IMR-90 (cell line): ENCODE measurements around the gene PID1. TPM values are rescaled to one million over a fixed set of nuclear protein-coding genes. Genes with fewer than 3 reads are reported as not detected.

Experiments
- ATAC-seq: fragments of 200-7000 bp; cut with Tn5 transposase; 2 replicates; pipeline ENCODE4 v1.9.1; 2020; ENCODE audit warnings: low read depth, mild to moderate bottlenecking, moderate library complexity
- BruUV-seq: library from RNA; stranded (reverse); fragments of 400-500 nt; replicated peaks from 2 replicates; lab custom pipeline; 2021; lab: Mats Ljungman, UMichigan
- CTCF ChIA-PET: fragments of 300-600 bp; formaldehyde crosslinking; extraction: SDS; loops from one replicate; lab custom pipeline; 2021; ENCODE audit warnings: antibody characterized with exemption; lab: Yijun Ruan, JAX
- POLR2A ChIA-PET: fragments of 300-600 bp; sonication (Branson Sonifier 250); formaldehyde crosslinking; loops from one replicate; lab custom pipeline; 2022; ENCODE audit warnings: antibody characterized with exemption; ENCODE audit not compliant: unreplicated experiment; lab: Charles Lee
- DNase-seq: peaks from one replicate; pipeline ENCODE4 v3.0.0; 2013
- H2AFZ ChIP-seq: replicated peaks from 2 replicates; pipeline ENCODE3; 2013; ENCODE audit warnings: low read length, mild to moderate bottlenecking; ENCODE audit not compliant: poor library complexity
- H2AK5ac ChIP-seq: 2 replicates; pipeline ENCODE4 v1.6.1; 2013; ENCODE audit warnings: low read depth, low read length, inconsistent platforms
- H2AK9ac ChIP-seq: replicated peaks from 2 replicates; pipeline ENCODE3; 2013; ENCODE audit warnings: mild to moderate bottlenecking, low read depth, low read length, moderate library complexity; ENCODE audit not compliant: poor library complexity
- H2BK120ac ChIP-seq: 2 replicates; pipeline ENCODE4 v1.6.1; 2013; ENCODE audit warnings: low read depth, low read length, inconsistent platforms
- H2BK15ac ChIP-seq: 3 replicates; pipeline ENCODE4 v1.6.1; 2013; ENCODE audit warnings: low read depth, low read length, inconsistent platforms
- H2BK20ac ChIP-seq: 2 replicates; pipeline ENCODE4 v1.6.1; 2013; ENCODE audit warnings: low read depth, mild to moderate bottlenecking, inconsistent platforms, low read length, moderate library complexity
- H2BK5ac ChIP-seq: 2 replicates; pipeline ENCODE4 v1.6.1; 2013; ENCODE audit warnings: mild to moderate bottlenecking, low read depth, low read length, inconsistent platforms; ENCODE audit not compliant: poor library complexity, severe bottlenecking
- H3K14ac ChIP-seq: replicated peaks from 2 replicates; pipeline ENCODE4 v1.6.1; 2013; ENCODE audit warnings: low read depth, low read length, inconsistent platforms
- H3K18ac ChIP-seq: 2 replicates; pipeline ENCODE4 v1.6.1; 2013; ENCODE audit warnings: low read depth, low read length, control low read depth
- H3K23ac ChIP-seq: 2 replicates; pipeline ENCODE4 v1.6.1; 2013; ENCODE audit warnings: low read depth, low read length, inconsistent platforms
- H3K27ac ChIP-seq: 2 replicates; pipeline ENCODE4 v1.5.1; 2013; ENCODE audit warnings: mild to moderate bottlenecking, control low read depth, low read length; ENCODE audit not compliant: insufficient read depth
- H3K27me3 ChIP-seq: 2 replicates; pipeline ENCODE4 v1.6.1; 2013; ENCODE audit warnings: low read length; ENCODE audit not compliant: control insufficient read depth, insufficient read depth
- H3K36me3 ChIP-seq: 2 replicates; pipeline ENCODE4 v1.6.1; 2013; ENCODE audit warnings: low read length, mixed read lengths; ENCODE audit not compliant: control insufficient read depth, insufficient read depth
- H3K4ac ChIP-seq: 2 replicates; pipeline ENCODE4 v1.6.1; 2013; ENCODE audit warnings: low read depth, low read length, inconsistent platforms
- H3K4me1 ChIP-seq: 2 replicates; pipeline ENCODE4 v1.6.1; 2013; ENCODE audit warnings: low read length, mixed read lengths; ENCODE audit not compliant: control insufficient read depth, insufficient read depth
- H3K4me2 ChIP-seq: 2 replicates; pipeline ENCODE4 v1.6.1; 2013; ENCODE audit warnings: low read depth, mild to moderate bottlenecking, control low read depth, low read length, moderate library complexity
- H3K4me3 ChIP-seq: 2 replicates; pipeline ENCODE4 v1.5.1; 2013; ENCODE audit warnings: low read depth, mild to moderate bottlenecking, control low read depth, low read length, moderate library complexity; ENCODE audit not compliant: insufficient read depth
- H3K56ac ChIP-seq: 2 replicates; pipeline ENCODE4 v1.6.1; 2013; ENCODE audit warnings: low read length, inconsistent platforms; ENCODE audit not compliant: insufficient read depth; ENCODE audit errors: extremely low read depth
- H3K79me1 ChIP-seq, 2 experiments: 2 replicates each; pipeline ENCODE4 v1.6.1; 2013; ENCODE audit warnings: low read length in 2 of 2, inconsistent platforms in 1 of 2, low read depth in 1 of 2
- H3K9ac ChIP-seq: 2 replicates; pipeline ENCODE4 v1.6.1; 2013; ENCODE audit warnings: low read depth, low read length, control low read depth
- H3K9me1 ChIP-seq: 2 replicates; pipeline ENCODE4 v1.6.1; 2013; ENCODE audit warnings: low read length, inconsistent platforms; ENCODE audit not compliant: insufficient read depth
- H3K9me3 ChIP-seq: 2 replicates; pipeline ENCODE4 v1.6.1; 2013; ENCODE audit warnings: low read length; ENCODE audit not compliant: control insufficient read depth, insufficient read depth
- H4K20me1 ChIP-seq: 2 replicates; pipeline ENCODE4 v1.6.1; 2013; ENCODE audit warnings: low read length, inconsistent platforms; ENCODE audit not compliant: insufficient read depth
- H4K5ac ChIP-seq: 2 replicates; pipeline ENCODE4 v1.6.1; 2013; ENCODE audit warnings: mild to moderate bottlenecking, low read depth, low read length, control low read depth
- H4K8ac ChIP-seq, 2 experiments: 2 replicates each; pipeline ENCODE4 v1.6.1; 2013; ENCODE audit warnings: low read depth in 2 of 2, low read length in 2 of 2, control low read depth in 1 of 2, inconsistent platforms in 1 of 2
- H4K91ac ChIP-seq: 2 replicates; pipeline ENCODE4 v1.6.1; 2013; ENCODE audit warnings: low read depth, low read length, inconsistent platforms; ENCODE audit not compliant: insufficient read depth
- BHLHE40 ChIP-seq: fragments of 150-350 bp; IDR thresholded peaks from 2 replicates; pipeline ENCODE4 v1.6.1; 2016; ENCODE audit warnings: mild to moderate bottlenecking, low read depth, low read length
- FOS ChIP-seq: fragments of 150-350 bp; IDR thresholded peaks from 2 replicates; pipeline ENCODE4 v1.6.1; 2016; ENCODE audit warnings: low read depth, low read length
- NFE2L2 ChIP-seq: fragments of 150-350 bp; IDR thresholded peaks from 2 replicates; pipeline ENCODE4 v1.6.1; 2016; ENCODE audit warnings: low read depth, mild to moderate bottlenecking, low read length
- RAD21 ChIP-seq: IDR thresholded peaks from 2 replicates; pipeline ENCODE4 v1.6.1; 2012; ENCODE audit warnings: low read length, improper control_type of control experiment
- USF2 ChIP-seq: fragments of 150-350 bp; IDR thresholded peaks from 2 replicates; pipeline ENCODE4 v1.6.1; 2017; ENCODE audit warnings: mild to moderate bottlenecking, antibody characterized with exemption, low read length, low read depth
- WGBS, 2 experiments: methylation state at CpG; one replicate each; pipeline versions ENCODE4 v1.1.5 to v1.1.7; 2013; ENCODE audit warnings: missing lambda C conversion rate in 2 of 2; ENCODE audit not compliant: insufficient read length in 1 of 2; ENCODE audit errors: extremely low coverage in 2 of 2; 5-methylcytosine and 5-hydroxymethylcytosine counted together
- dilution Hi-C: fragments of 300-500 bp; cut with HindIII; formaldehyde crosslinking; loops from one replicate; pipeline ENCODE4 v1.14.3; 2018; ENCODE audit warnings: low sequenced_read_pairs; ENCODE audit not compliant: unreplicated experiment
- in situ Hi-C: fragments of 300-500 bp; cut with MboI; formaldehyde crosslinking; loops from 3 replicates; pipeline ENCODE4 v1.14.3; 2019; ENCODE audit warnings: low sequenced_read_pairs, inconsistent platforms, mixed read lengths
- intact Hi-C: fragments of 100-400 bp; cut with micrococcal nuclease; formaldehyde crosslinking; loops from 2 replicates; pipeline ENCODE4 v1.10.0; 2022
- polyA plus RNA-seq, 3 experiments: library from polyadenylated mRNA; depleted of rRNA; stranded (reverse); fragments of >200 nt; gene quantifications; 2 replicates each; pipeline ENCODE4 v1.2.3, GENCODE V29; 2012; ENCODE audit warnings: low replicate concordance in 1 of 3
- total RNA-seq: library from RNA; depleted of rRNA; stranded (reverse); fragments of >200 nt; gene quantifications from 2 replicates; pipeline ENCODE4 v1.2.3, GENCODE V29; 2012
- TF ChIP-seq, protein P1 (sequence below): fragments of 150-350 bp; IDR thresholded peaks from 2 replicates; pipeline ENCODE4 v1.6.1; 2016; ENCODE audit warnings: low read depth, mild to moderate bottlenecking, low read length, moderate library complexity, borderline replicate concordance

Gene PID1
- total and polyA plus RNA-seq, 2 of the 4 experiments (the other 2 are of a cell fraction), result 0.90 to 1.9 TPM

- Histone ChIP-seq H3K14ac (no peak overlapping the region), H3K9ac (no peak overlapping the region), H2AFZ (no peak overlapping the region), H3K4me2 (no peak overlapping the region), H4K8ac (no peak overlapping the region), H3K4me3 (no peak overlapping the region), H3K9me1 (no peaks in the 10 kb centered on the region), H2BK15ac (no peak overlapping the region), H3K27me3 (no peaks in the 10 kb centered on the region), H3K18ac (no peak overlapping the region), H3K23ac (no peak overlapping the region), H4K20me1 (no peaks in the 10 kb centered on the region), H2BK5ac (no peak overlapping the region), H3K36me3 (no peaks in the 10 kb centered on the region), H2AK9ac (no peak overlapping the region), H2BK20ac (no peak overlapping the region), H4K91ac (no peak overlapping the region), H3K4me1 (no peaks in the 10 kb centered on the region), H2AK5ac (no peak overlapping the region), H3K4ac (no peak overlapping the region), H3K56ac (no peak overlapping the region), H3K27ac (no peak overlapping the region), H4K5ac (no peak overlapping the region), H3K9me3 (peaks cover 5% of the 10 kb centered on the region; the same call in 1 of the 2 replicates), H2BK120ac (no peak overlapping the region), H3K79me1 (no peaks in the 10 kb centered on the region)
- no TSS peak for BruUV-seq
- in situ Hi-C loops (no loop called here), intact Hi-C loops (no loop called here), dilution Hi-C loops (no loop called here)
- DNase-seq (no peak), ATAC-seq (no peak)
- ChIA-PET CTCF (no interaction called here), POLR2A (no interaction called here)
- TF ChIP-seq BHLHE40, result no peak
- TF ChIP-seq RAD21, result no peak
- TF ChIP-seq, protein P1, sequence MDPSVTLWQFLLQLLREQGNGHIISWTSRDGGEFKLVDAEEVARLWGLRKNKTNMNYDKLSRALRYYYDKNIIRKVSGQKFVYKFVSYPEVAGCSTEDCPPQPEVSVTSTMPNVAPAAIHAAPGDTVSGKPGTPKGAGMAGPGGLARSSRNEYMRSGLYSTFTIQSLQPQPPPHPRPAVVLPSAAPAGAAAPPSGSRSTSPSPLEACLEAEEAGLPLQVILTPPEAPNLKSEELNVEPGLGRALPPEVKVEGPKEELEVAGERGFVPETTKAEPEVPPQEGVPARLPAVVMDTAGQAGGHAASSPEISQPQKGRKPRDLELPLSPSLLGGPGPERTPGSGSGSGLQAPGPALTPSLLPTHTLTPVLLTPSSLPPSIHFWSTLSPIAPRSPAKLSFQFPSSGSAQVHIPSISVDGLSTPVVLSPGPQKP, result no peak
- no peak for TF ChIP-seq FOS
- TF ChIP-seq USF2, result no peak
- no peak for TF ChIP-seq NFE2L2
- no CpG with 5 or more reads among the region's 4 CpGs for WGBS, 2 experiments
Measured at GRCh38 chr2:228983700-228984099, 287.4 kb downstream of the PID1 start.
